K562 (cell line): ENCODE results near the gene PRSS27. TPM values are rescaled to one million over a fixed set of nuclear protein-coding genes. Genes with fewer than 3 reads are reported as not detected.
A peak's percentile ranks its signal among the peaks of the same experiment; 100 is the strongest.

ENCODE experiments used
- DIDO1 ChIP-seq: fragments of 450-650 bp; IDR thresholded peaks from 2 replicates; pipeline ENCODE4 v1.6.1; 2016; ENCODE audit warnings: low read depth, missing biosample characterization, missing genetic modification characterization
- ESRRA ChIP-seq: fragments of 450-650 bp; IDR thresholded peaks from 2 replicates; pipeline ENCODE4 v1.6.1; 2014; ENCODE audit warnings: low read depth, mild to moderate bottlenecking, moderate library complexity, borderline replicate concordance
- ETV6 ChIP-seq, 3 experiments: fragments of 150-350 bp in 1 of 3; sonication (generic) in 1 of 3; formaldehyde crosslinking in 1 of 3; IDR thresholded peaks; 2 replicates each; pipeline versions ENCODE4 v1.6.1 to v1.8.0; 2014 to 2022; ENCODE audit warnings: borderline replicate concordance in 2 of 3, low read depth in 2 of 3, antibody characterized with exemption in 1 of 3, low read length in 1 of 3, mild to moderate bottlenecking in 1 of 3, missing genetic modification reagents in 1 of 3
- FOXA3 ChIP-seq, 2 experiments: fragments of 450-650 bp in 1 of 2; sonication (generic) in 1 of 2; formaldehyde crosslinking; IDR thresholded peaks in 1 of 2; conservative IDR thresholded peaks in 1 of 2; 2 replicates each; pipeline versions ENCODE4 v1.4.0 to v1.8.0; 2020 to 2022; ENCODE audit warnings: mild to moderate bottlenecking in 2 of 2, missing genetic modification reagents in 1 of 2
- HNRNPLL ChIP-seq: fragments of 200-400 bp; formaldehyde crosslinking; IDR thresholded peaks from 2 replicates; pipeline ENCODE4 v1.6.1; 2017; ENCODE audit warnings: low read length, low read depth, mild to moderate bottlenecking; ENCODE audit not compliant: poor library complexity, severe bottlenecking
- KLF13 ChIP-seq: fragments of 450-650 bp; IDR thresholded peaks from 2 replicates; pipeline ENCODE4 v1.6.1; 2016; ENCODE audit warnings: missing genetic modification characterization, low read depth, mild to moderate bottlenecking, missing compliant biosample characterization, moderate library complexity, borderline replicate concordance
- MED1 ChIP-seq: sonication (generic); formaldehyde crosslinking; IDR thresholded peaks from 2 replicates; pipeline ENCODE4 v1.8.1; 2023; ENCODE audit warnings: missing genetic modification reagents, borderline replicate concordance
- MTA3 ChIP-seq: fragments of 450-650 bp; formaldehyde crosslinking; IDR thresholded peaks from 2 replicates; pipeline ENCODE4 v1.6.1; 2017; ENCODE audit warnings: mild to moderate bottlenecking, borderline replicate concordance
- POLR2H ChIP-seq: IDR thresholded peaks from 2 replicates; pipeline ENCODE4 v1.6.1; 2016; ENCODE audit warnings: missing genetic modification characterization, low read depth, mild to moderate bottlenecking, control low read depth, missing compliant biosample characterization, moderate library complexity
- RBM15 ChIP-seq: fragments of 200-400 bp; formaldehyde crosslinking; IDR thresholded peaks from 2 replicates; pipeline ENCODE4 v1.6.1; 2018; ENCODE audit warnings: mild to moderate bottlenecking, low read length, moderate library complexity; ENCODE audit not compliant: insufficient read depth
- RNF2 ChIP-seq: sonication (generic); IDR thresholded peaks from 2 replicates; pipeline ENCODE4 v1.6.1; 2016
- SIN3A ChIP-seq, 2 experiments: fragments of 150-350 bp in 1 of 2; IDR thresholded peaks; 2 replicates each; pipeline ENCODE4 v1.6.1; 2011 to 2016; ENCODE audit warnings: borderline replicate concordance in 2 of 2, low read depth in 2 of 2, low read length in 2 of 2, mild to moderate bottlenecking in 2 of 2, moderate library complexity in 2 of 2; ENCODE audit not compliant: control insufficient read depth in 1 of 2
- SMARCA5 ChIP-seq: fragments of 450-650 bp; IDR thresholded peaks from 2 replicates; pipeline ENCODE4 v1.6.1; 2016
- SMARCE1 ChIP-seq: fragments of 450-650 bp; IDR thresholded peaks from 2 replicates; pipeline ENCODE4 v1.7.1; 2016; ENCODE audit warnings: mild to moderate bottlenecking
- SPI1 ChIP-seq: IDR thresholded peaks from 2 replicates; pipeline ENCODE4 v1.6.1; 2011; ENCODE audit warnings: low read depth, low read length, control low read depth, borderline replicate concordance
- SREBF2 ChIP-seq: sonication (generic); formaldehyde crosslinking; IDR thresholded peaks from 2 replicates; pipeline ENCODE4 v1.4.0; 2020; ENCODE audit warnings: mild to moderate bottlenecking, missing genetic modification reagents
- XRCC4 ChIP-seq: IDR thresholded peaks from one replicate; pipeline ENCODE4 v1.6.1; 2011; ENCODE audit not compliant: insufficient read depth, insufficient read length; ENCODE audit errors: extremely low read depth
- ZNF133 ChIP-seq: fragments of 250-450 bp; sonication (Bioruptor Pico); IDR thresholded peaks from 2 replicates; pipeline ENCODE4 v1.4.0; 2020; ENCODE audit warnings: mild to moderate bottlenecking
- ZNF274 ChIP-seq: IDR thresholded peaks from 2 replicates; pipeline ENCODE4 v1.6.1; 2011; ENCODE audit warnings: low read depth, mild to moderate bottlenecking, low read length, moderate library complexity, borderline replicate concordance
- ZNF431 ChIP-seq: sonication (generic); formaldehyde crosslinking; IDR thresholded peaks from 2 replicates; pipeline ENCODE4 v1.8.0; 2022; ENCODE audit warnings: mild to moderate bottlenecking, missing genetic modification reagents
- polyA plus RNA-seq, 8 experiments: library from polyadenylated mRNA; depleted of rRNA in 4 of 8; stranded (reverse) in 5 of 8; unstranded in 3 of 8; fragments of >200 nt; fragmentation: Nextera tagmentation in 2 of 8; fragmentation: Illumina TruSeq in 1 of 8; extraction: Ambion mirVana in 2 of 8; extraction: Trizol in 1 of 8; gene quantifications; 2 replicates each; pipeline versions ENCODE4 v1.2.1 to v1.2.3, GENCODE V29; 2011 to 2014; ENCODE audit warnings: inconsistent platforms in 1 of 8, missing spikeins in 1 of 8
- total RNA-seq, 7 experiments: library from RNA; depleted of rRNA in 6 of 7; stranded (reverse); fragments of >200 nt in 6 of 7; fragmentation: Illumina TruSeq in 2 of 7; extraction: Trizol in 2 of 7; gene quantifications; 2 replicates each; pipeline versions ENCODE4 v1.2.1 to v1.2.3, GENCODE V29; 2011 to 2021; ENCODE audit warnings: low replicate concordance in 1 of 7
- TF ChIP-seq, protein P1 (sequence below): IDR thresholded peaks from 3 replicates; pipeline ENCODE4 v1.6.1; 2011; ENCODE audit warnings: borderline replicate concordance, mild to moderate bottlenecking, moderate library complexity; ENCODE audit not compliant: insufficient read length; ENCODE audit errors: extremely low read depth
- TF ChIP-seq, protein P2 (sequence below): fragments of 250-450 bp; sonication (Bioruptor Pico); IDR thresholded peaks from 2 replicates; pipeline ENCODE4 v1.4.0; 2020; ENCODE audit warnings: mild to moderate bottlenecking, moderate library complexity

The PRSS27 gene
- total and polyA plus RNA-seq, 9 of the 15 experiments (the other 6 are each of a cell fraction or from before 2014, with no cell fraction given), result 0.09 to 0.20 (median 0.17) TPM; not detected in 5

DNA sequence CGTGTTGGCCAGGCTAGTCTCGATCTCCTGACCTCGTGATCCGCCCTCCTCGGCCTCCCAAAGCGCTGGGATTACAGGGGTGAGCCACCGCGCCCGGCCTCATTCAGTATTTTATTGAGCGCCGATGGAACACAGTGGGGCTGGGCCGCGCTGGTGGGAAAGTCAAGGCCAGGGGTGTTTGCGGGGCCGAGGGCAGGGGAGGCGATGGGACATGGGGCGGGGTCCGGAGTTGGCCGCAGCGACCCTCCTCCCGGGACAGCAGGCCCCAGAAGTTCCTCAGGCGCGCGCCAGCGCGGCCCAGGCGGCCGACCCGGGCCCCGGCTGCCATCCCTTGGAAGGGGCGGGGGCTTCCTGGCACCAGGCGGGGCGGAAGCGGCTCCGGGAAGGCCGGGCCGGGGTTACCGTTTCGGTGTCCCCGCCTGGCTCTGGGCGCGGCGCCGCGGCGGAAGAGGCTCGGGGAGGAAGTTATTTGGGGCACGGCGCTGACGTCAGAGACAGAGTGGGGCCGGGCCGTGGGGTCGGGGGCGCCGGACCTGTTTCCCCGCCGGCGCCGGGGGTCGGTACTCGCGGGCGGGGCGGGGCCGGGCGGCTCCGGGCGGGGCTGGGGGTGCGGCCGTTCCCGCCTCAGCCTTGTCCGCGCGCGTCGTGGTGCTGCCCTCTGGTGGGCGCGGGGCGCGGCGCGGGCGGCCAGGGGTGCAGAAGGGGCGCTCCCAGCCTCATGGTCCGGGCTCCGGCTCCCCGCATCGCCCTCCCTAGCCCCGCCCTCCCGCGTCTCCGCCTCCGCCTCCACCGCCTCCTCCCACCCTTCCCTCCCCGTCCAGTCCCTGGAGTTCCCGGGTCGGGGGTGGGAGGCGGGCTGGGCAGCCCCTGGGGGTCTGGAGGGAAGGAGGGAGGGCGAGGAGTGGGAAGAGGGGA is 952 bp upstream of the PRSS27 start (continued):
- TF ChIP-seq XRCC4, result no peak
- TF ChIP-seq ESRRA, result 0 out of 2 replicates have a peak, but pooled peaks have one; percentile 33
- TF ChIP-seq SREBF2 (CRISPR knock-in tag), result no peak
- TF ChIP-seq HNRNPLL, result no peak
- TF ChIP-seq SMARCE1, result no peak
- TF ChIP-seq RNF2, result peak; percentile 26; the same call in 1 of the 2 replicates
- peak; percentile 36; the same call in 1 of the 2 replicates for TF ChIP-seq SPI1
- no peak for TF ChIP-seq ZNF133 (CRISPR knock-in tag)
- TF ChIP-seq MED1, result no peak
- TF ChIP-seq ZNF274, result no peak
- peak in 1 of 2 experiments; percentile 31; a peak in 1 of 4 replicates for TF ChIP-seq SIN3A (IDR thresholded peaks at IDR 0.05; ENCODE audit: borderline replicate concordance in 2 of 2, control insufficient read depth in 1 of 2, low read depth in 2 of 2, low read length in 2 of 2)
- 0 out of 4 replicates have a peak, but pooled peaks of 1 of the 2 experiments have one; percentile 20 for TF ChIP-seq FOXA3 (CRISPR knock-in tag; conservative IDR thresholded peaks at IDR 0.05 in 1 of 2, IDR thresholded peaks at IDR 0.05 in 1 of 2)
- TF ChIP-seq SMARCA5, result no peak
- no peak for TF ChIP-seq DIDO1 (tag)
- peak; percentile 80; the same call in 1 of the 2 replicates for TF ChIP-seq MTA3
- TF ChIP-seq, protein P1, sequence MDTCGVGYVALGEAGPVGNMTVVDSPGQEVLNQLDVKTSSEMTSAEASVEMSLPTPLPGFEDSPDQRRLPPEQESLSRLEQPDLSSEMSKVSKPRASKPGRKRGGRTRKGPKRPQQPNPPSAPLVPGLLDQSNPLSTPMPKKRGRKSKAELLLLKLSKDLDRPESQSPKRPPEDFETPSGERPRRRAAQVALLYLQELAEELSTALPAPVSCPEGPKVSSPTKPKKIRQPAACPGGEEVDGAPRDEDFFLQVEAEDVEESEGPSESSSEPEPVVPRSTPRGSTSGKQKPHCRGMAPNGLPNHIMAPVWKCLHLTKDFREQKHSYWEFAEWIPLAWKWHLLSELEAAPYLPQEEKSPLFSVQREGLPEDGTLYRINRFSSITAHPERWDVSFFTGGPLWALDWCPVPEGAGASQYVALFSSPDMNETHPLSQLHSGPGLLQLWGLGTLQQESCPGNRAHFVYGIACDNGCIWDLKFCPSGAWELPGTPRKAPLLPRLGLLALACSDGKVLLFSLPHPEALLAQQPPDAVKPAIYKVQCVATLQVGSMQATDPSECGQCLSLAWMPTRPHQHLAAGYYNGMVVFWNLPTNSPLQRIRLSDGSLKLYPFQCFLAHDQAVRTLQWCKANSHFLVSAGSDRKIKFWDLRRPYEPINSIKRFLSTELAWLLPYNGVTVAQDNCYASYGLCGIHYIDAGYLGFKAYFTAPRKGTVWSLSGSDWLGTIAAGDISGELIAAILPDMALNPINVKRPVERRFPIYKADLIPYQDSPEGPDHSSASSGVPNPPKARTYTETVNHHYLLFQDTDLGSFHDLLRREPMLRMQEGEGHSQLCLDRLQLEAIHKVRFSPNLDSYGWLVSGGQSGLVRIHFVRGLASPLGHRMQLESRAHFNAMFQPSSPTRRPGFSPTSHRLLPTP, result no peak
- no peak for TF ChIP-seq POLR2H
- no peak for TF ChIP-seq ZNF431 (CRISPR knock-in tag)
- no peak for TF ChIP-seq ETV6 (IDR thresholded peaks at IDR 0.05; ENCODE audit: borderline replicate concordance in 1 of 2, low read depth in 2 of 2, low read length in 1 of 2)
- no peak for TF ChIP-seq ETV6 (CRISPR knock-in tag; IDR thresholded peaks at IDR 0.05; ENCODE audit: borderline replicate concordance)
- no peak for TF ChIP-seq KLF13
- TF ChIP-seq RBM15, result no peak
- TF ChIP-seq, protein P2, sequence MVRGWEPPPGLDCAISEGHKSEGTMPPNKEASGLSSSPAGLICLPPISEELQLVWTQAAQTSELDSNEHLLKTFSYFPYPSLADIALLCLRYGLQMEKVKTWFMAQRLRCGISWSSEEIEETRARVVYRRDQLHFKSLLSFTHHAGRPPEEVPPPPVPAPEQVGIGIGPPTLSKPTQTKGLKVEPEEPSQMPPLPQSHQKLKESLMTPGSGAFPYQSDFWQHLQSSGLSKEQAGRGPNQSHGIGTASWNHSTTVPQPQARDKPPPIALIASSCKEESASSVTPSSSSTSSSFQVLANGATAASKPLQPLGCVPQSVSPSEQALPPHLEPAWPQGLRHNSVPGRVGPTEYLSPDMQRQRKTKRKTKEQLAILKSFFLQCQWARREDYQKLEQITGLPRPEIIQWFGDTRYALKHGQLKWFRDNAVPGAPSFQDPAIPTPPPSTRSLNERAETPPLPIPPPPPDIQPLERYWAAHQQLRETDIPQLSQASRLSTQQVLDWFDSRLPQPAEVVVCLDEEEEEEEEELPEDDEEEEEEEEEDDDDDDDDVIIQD, result no peak
